ENCODE measurements around the gene IMPG1.

IMPG1 gene, protein sequence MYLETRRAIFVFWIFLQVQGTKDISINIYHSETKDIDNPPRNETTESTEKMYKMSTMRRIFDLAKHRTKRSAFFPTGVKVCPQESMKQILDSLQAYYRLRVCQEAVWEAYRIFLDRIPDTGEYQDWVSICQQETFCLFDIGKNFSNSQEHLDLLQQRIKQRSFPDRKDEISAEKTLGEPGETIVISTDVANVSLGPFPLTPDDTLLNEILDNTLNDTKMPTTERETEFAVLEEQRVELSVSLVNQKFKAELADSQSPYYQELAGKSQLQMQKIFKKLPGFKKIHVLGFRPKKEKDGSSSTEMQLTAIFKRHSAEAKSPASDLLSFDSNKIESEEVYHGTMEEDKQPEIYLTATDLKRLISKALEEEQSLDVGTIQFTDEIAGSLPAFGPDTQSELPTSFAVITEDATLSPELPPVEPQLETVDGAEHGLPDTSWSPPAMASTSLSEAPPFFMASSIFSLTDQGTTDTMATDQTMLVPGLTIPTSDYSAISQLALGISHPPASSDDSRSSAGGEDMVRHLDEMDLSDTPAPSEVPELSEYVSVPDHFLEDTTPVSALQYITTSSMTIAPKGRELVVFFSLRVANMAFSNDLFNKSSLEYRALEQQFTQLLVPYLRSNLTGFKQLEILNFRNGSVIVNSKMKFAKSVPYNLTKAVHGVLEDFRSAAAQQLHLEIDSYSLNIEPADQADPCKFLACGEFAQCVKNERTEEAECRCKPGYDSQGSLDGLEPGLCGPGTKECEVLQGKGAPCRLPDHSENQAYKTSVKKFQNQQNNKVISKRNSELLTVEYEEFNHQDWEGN

DNA sequence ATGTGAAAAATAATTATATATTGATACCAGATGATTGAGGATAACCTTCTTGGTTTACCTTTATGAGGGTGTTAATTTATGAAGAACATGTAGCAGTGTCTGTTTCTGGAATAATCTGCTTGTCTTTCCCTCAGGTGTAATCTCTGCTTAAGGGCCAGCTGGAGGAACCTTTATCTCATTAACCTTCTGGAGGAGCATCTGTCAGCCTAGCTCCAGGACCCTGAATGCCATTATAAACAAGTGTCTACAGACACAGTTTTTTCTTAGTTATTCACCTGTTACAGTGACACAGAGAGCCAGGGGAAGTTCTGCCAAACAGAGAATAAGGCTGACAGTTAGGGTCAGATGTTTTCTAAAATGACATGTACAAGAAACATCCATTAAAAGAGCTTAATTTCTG, at the start of gene IMPG1:
Gene IMPG1 (minus strand): TSS at position 101 of the 400 bp plus-strand sequence. CDS start 174 bp downstream, outside the sequence.
- DNase-seq (ENCODE audit: low spot score), result no peak

DNA sequence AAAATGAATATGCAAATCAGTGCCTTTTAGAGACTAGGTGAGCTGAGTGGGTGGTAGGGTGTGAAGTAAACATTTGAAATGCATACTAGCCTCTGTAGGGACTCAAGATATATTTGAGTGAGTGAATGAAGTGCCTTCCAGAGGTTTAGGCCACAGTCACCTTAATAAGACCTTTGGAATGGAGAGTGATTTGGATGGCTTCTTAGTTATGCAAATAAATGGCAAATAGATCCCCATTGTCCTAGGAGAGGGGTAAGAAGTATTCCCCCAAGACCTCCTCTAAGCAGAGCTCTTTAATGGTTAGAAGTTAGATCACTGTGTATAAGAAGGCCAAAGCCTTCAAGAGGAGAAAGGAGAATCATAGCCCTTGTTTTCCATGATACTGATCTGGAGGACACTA, 47.8 kb upstream of the IMPG1 start:
- DNase-seq (ENCODE audit: low spot score), result no peak

DNA sequence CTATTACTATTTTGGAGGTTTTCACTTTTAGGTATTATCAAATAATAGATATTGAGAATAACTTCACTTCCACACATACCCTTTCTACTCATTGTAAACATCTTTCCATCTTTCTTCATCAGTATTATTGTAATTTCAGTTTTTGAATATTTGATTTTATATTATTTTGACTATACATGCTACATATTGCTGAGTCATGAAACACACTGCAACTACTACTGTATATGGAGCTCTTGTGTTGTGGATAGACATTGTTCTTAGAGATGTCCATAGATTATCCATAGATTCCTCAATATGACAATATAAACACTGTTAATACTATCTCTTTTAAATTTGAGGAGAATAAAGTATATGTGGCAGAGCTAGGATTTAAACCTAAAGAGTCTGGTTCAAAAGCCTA, 819 bp upstream of the IMPG1 start:
- no peak for DNase-seq (ENCODE audit: low spot score)

DNA sequence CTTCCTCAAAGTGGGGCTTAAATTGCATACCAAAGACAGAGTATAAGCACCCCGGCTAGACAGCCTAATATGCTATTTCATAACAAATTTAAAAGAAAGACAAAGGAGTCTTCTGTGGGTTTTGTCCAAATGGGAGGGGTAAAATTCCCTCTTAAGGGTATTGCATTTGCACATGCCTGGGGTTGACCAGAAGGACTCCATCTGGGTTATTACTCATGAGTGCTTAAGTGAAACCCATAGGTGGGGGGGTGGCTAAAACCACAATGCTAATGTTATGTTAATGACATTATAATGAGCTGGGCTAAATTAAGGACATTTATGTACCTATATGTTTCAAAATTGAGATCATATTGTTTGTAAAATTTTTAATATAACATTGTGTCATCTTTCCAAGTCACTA, 15.0 kb downstream of the IMPG1 start:
- DNase-seq (ENCODE audit: low spot score), result no peak

DNA sequence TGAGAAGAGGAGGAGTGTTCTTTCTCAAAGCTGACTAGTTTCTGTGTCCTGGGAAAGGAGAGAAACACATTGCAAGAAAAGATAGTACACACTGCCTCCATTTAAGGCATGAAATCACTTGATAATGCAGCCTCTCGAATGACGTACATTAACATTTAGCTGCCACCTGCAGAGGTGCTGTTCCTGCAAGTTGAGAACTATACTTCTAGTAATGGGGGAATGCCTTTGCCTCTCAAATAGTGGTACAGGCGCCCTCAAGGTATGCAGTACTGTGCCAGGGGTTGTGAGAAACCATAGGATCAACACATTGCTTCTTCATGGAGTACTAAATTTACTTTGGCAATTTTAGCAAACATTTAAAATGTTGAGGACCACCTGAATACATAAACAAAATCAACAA, 20.1 kb downstream of the IMPG1 start:
- DNase-seq (ENCODE audit: low spot score), result no peak

DNA sequence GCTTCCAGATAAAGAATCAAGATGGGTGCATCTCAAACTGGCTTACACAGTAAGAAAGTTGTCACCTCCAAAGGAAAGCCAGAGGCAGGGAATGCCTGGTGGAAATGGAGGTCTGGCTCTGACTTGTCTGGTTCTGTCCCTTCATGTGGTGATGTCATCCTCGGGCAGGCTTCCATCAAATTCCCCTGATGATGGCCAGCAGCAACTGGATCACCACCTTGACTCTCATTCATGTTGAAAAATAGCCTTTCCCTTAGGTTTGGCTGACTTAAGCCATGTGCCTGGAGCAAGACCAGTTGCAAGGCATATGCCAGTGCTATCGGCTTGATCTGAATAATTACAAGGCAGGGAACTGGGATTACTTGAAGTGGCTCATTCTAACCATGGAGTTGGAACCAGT, 28.8 kb downstream of the IMPG1 start:
- DNase-seq (ENCODE audit: low spot score), result no peak

DNA sequence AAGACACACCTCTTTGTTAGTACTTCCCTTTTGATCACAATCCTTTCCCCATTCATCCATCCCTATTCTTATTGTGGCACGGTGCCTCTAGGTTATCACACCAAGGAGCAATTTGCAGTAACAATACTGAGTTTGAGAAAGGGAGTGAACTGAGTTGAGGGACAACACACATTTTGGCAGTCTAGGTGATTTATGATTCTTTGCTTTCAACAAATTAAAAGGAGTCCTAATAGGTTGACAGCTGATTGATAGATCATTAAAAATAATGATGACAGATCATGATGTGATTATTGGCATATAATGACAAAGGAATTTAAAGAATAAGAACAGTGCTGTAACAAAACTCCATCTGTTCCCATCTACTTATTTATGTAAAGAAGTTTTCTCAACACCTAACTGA, 36.7 kb downstream of the IMPG1 start:
- DNase-seq (ENCODE audit: low spot score), result no peak

DNA sequence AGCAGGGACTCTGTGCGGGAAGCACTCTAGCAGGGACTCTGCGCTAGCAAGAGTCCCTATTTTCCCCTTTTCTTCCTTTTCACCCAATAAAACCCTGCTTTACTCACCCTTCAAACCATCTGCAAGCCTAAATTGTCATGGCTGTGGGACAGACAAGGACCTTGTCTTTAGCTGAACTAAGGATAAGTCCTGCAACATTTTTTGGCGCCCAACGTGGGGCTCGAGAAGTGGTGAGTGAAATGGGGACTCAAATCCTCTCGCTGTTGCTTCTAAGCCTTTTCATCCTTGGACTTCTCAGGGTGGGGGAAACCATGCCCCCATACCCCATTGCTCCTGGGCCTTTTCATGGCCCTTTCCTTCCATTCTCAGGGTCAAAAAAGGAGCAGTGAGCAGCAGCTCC, 46.4 kb downstream of the IMPG1 start:
- no peak for DNase-seq (ENCODE audit: low spot score)

DNA sequence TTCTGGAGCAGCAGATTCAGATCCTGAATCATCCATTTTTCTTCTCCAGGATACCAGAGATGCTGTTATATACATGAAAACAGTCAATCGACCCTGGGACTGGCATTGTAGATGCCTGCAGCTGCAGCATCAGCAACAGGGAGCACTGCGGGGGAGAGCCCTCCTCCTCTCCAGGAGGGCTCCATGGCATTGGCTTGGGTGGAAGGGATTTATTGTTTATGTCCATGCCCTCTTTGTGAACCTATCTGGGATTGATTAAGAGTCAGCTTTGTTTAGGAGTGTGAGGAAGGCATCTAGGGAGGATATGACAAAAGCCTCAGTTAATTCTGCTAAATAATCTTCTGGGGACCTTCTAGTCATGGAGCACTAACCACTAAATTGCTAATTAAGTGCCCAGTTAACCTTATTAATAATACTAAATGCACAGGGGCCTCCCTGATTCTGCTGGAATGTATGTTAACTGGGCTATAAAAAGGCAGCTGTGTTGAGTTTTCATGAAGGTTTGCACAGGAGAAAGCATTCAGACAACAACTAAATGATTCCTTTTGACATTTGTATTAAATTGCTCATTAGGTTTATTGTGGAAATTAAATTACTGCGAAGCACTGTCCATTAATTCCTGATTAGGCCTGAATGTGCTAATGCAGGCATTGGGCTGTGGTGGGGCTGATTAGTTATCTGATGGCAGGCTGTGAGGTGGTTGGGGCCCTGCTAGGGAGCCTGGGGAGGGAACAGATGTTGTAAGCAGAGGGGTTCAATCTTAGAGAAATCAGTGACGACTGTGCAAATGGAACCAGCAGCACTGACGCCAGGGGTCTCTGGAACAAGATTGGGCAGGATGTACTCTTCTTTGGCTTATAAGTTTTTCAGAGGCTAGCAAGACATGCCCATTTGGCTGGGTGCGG, 57.6 kb downstream of the IMPG1 start:
- no peak for DNase-seq (ENCODE audit: low spot score)

DNA sequence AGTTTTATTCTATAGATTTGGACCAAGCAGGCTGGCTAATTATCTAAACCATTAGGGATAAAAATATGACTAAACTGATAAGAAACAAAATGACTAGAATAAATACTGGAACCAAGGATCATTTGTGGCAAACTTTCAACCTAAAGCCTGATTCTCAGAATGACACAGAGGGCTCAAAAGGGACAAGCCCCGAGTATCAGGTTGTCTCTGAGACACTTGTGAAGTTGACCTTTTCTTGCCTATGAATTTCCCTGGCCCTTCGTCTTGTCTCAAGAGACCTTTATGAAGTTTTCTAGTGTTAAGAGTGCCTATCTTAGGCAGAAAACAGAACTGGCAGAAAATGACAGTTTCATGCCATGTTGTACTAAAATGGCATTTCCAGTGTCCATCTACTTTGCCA, 68.3 kb downstream of the IMPG1 start:
- DNase-seq (ENCODE audit: low spot score), result no peak

DNA sequence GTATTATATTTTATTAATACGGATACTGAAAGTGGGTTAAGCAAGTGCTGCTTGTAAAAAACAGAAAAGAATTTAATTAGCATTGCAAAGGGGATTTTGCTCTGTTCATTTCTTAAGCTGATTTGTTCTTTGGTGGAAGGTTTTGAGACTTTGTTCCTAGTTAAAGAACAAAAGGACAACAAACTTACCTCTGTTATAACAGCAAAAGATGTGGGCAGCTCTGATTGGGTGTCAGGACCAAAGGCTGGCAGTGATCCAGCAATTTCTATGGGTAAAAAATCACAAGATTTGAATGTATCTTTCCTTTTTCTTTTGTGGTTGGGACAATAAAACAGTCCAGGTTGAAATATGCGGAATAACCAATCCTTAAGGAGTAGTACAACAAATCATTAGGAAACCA, 68.8 kb downstream of the IMPG1 start:
- no peak for DNase-seq (ENCODE audit: low spot score)

DNA sequence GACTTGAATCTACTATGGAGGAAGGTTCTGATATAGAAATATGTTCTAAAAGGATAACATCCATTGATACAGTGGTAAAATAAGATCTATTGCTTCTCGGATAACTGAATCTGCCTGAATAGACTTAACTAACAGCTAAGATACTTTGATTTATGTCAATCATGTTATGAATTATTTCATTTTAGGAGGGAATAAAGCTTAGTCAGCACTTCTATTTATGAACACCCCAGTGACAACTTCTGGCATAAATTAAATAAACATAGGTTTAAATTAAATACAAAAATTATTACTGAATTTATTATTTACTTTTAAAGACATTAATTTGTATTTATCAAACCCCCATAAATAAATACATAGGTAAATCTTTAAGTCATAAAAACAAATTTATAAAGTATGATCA, 69.3 kb downstream of the IMPG1 start:
- no peak for DNase-seq (ENCODE audit: low spot score)

DNA sequence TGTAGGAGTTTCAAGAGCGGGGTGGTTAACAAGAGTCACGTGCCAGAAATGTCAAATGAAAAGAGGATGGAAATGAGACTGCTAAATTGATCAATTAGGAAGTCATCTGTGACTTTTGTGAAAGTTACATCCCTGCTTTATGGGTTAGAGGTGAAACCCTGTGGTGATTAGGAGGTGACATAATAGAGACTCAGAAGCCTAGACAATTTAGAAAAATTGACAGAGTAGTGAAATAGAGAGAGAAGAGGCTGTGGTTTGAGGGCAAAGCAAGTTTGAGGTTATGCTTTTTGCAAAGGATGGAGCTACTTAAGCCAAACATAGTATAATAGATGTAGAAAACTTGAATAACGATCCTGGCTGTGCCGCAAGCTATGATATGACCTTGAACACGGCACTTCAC, 71.8 kb downstream of the IMPG1 start:
- no peak for DNase-seq (ENCODE audit: low spot score)

DNA sequence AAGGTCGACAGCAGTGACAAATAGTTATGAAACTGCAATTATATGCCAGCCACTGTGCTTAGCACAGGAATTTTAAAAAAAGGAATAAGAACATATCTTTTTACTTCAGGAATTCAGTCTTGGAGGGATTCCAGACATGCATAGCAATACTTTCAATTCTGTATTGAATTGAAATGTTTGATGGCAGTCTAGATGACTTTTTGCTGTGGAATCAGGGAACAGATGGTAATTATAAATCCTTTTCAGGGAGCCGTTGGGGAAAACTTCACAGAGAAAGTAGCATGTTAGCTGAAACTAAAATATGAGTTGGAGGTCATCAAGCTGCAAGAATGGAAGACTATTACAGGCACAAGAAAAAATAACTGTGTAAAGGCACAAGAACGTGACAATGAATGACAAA, 74.8 kb downstream of the IMPG1 start:
- DNase-seq (ENCODE audit: low spot score), result no peak

DNA sequence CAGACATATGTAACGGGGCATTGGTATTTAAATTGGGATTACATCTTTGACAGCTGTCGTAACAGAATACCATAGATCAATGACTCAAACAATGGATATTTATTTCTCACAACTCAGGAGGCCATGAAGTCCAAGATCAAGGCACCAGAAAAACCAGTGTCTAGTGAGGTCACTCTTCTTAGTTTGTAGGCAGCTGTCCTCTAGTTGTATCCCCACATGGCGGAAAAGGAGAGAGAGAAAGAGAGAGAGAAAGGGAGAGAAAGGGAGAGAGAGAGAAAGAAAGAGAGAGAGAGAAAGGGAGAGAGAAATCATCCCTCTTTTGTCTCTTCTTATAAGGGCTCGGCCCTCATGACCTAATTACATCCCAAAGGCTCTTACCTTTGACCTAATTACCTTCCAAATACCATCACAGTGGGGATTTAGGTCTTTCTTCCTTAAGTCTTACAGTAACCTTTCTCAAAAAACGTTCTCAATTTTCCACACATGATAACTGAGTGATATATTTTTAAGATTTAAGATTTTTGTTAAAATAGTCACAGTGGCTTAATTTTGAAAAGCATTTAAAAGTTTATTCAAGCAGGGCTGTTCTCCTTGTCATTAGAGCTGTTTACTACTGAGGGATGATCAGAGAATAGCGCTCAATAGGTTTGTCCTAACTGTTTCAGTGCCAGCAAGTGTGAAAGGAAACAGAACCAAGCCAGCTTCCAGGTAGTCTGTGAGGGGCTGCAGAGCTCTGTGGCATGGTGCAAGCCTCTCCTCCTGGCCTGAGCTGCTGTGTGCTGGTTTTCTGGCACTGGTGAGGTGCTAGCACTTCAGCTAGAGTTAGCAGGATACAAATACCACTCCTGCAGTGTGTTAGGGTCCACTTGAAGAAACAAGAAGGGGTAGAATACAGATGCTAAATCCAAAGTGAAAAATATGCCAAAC, 79.0 kb downstream of the IMPG1 start:
- no peak for DNase-seq (ENCODE audit: low spot score)

DNA sequence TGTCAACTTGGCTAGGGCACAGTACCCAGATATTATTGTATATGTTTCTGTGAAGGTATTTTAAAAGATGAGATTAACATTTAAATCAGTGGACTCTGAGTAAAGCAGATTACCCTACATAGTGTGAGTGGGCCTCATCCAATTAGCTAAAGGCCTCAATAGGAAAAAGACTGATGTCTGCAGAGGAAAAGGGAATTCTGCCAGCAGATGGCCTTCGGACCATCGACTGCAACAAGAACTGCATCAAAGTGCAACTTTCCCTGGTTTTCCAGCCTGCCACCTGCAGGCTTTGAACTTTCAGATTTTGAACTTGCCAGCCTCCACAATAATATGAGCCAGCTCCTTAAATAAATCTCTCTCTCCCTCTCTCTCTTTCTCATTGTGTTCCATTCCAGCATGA, 80.5 kb downstream of the IMPG1 start:
- DNase-seq (ENCODE audit: low spot score), result no peak

DNA sequence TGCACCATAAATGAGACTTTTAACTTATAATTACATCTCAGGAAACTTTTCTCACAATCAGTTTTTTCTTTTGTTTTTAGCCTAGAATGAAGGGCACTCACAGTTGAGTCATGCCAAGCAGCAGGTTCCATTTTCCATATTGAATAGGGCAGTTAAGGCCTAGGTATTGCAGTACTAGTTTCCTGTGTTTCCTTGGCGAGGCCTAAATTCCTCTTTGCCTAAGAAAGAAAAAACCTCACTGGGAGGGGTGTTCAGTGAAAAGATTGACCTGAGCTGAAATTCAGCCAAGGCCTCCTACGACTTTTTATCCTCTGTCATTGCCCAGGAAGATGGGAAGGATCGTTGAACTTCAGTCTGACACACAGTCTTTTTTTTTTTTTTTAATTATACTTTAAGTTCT, 85.5 kb downstream of the IMPG1 start:
- no peak for DNase-seq (ENCODE audit: low spot score)

DNA sequence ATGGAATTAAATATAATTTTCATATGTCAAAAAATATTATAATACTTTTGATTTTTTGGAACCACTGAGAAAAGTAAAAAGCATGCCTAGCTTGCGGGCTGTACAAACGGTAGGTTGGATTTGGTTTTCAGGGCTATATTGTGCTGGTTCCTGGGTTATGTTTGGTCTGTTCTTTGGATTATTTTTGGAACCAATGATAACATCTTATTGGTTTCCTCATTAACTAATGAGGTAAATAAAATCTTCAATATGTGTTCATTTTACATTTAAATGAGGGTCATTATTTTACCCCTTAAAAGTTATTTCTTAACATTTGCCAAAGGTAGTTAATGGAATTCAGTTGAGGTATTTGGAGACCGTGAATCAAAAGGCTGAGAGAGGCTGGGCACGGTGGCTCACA, 96.6 kb downstream of the IMPG1 start:
- no peak for DNase-seq (ENCODE audit: low spot score)

DNA sequence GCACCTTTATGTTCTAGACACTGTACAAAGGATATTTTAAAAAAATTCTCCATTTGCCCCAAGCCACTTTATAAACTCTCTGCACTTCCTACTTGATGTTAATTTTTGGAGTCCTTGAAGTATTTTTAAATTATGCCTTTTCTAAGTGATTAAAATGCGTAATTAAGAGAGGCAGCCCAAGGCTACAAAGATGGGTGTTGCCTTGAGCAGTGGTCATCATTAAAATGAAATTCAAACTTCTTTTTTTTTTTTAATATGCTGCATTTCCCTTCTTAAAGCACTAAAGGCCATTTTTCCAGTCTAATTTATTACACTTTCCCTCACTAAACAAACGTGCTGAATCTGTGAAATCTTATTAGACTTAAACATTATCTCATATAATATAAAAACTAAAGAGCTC, 102.4 kb downstream of the IMPG1 start:
- DNase-seq (ENCODE audit: low spot score), result no peak

DNA sequence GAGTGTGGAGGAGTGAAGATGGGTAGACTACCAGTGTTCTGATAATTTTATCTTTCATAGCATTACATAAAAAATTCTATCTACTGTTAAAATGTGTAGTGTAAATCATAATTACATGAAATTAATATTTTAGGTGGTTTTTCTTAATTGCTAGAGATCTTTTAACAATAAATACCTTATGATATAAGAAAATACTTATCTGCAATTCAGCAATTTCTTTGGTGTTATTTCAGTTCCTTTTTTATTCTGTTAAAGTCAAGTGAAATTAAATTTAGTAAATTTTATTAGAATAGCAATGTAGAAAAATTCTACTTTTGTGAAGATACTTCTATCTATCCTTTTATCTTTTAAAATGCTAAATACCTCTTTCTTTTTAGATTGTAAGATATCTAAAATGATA, 104.3 kb downstream of the IMPG1 start:
- no peak for DNase-seq (ENCODE audit: low spot score)

DNA sequence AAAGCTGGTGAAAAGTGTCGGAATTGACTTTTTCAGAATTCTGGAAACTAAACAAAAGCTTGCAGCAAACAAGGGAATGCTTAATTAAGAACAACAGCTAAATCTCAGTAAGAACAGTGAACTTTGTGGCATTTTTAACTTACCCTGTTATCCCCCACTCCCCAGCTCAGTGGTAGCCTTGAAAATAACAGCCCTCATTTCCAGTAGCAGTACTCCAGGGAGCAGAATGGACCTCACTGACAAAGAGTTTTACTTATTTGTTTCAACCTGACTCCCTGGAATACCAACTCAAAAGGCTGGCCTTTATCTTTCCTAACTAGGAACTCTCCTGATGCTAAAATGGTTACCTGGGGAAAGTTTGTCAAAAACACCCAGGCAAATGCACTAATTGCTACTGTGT, 108.9 kb downstream of the IMPG1 start:
- no peak for DNase-seq (ENCODE audit: low spot score)

Measured in AG20443 (cell line).